Measurements from ENCODE around the gene RINT1.
"Not testable (repeated sequence)": the region's sequence is repeated elsewhere in the genome, so short reads cannot be mapped to it uniquely, and the experiment has no call there.

GRCh38 chr7:105520620-105521019 lies 11.4 kb upstream of the RINT1 start:
- not testable (repeated sequence) for TF ChIP-seq CTCF, POLR2A (IDR thresholded peaks at IDR 0.05)

Measured in right lobe of liver (tissue), 4 donors.